WTC11 (cell line): ENCODE results near the gene ABHD12.

Experiments used
- ATF1 ChIP-seq: sonication (generic); formaldehyde crosslinking; IDR thresholded peaks from 2 replicates; pipeline ENCODE4 v1.8.1; 2023; ENCODE audit warnings: mild to moderate bottlenecking, moderate library complexity, missing genetic modification reagents
- CREB1 ChIP-seq: sonication (generic); formaldehyde crosslinking; IDR thresholded peaks from 2 replicates; pipeline ENCODE4 v1.8.0; 2023; ENCODE audit warnings: mild to moderate bottlenecking, missing genetic modification reagents
- CTCF ChIP-seq: fragments of 200-600 bp; IDR thresholded peaks from 2 replicates; pipeline ENCODE4 v1.8.0; 2022; ENCODE audit warnings: antibody characterized with exemption
- FOXJ3 ChIP-seq: sonication (generic); formaldehyde crosslinking; IDR thresholded peaks from 2 replicates; pipeline ENCODE4 v1.9.0; 2021; ENCODE audit warnings: missing genetic modification reagents, mild to moderate bottlenecking, borderline replicate concordance
- ZNF423 ChIP-seq: fragments of 250-450 bp; sonication (Bioruptor Pico); IDR thresholded peaks from 2 replicates; pipeline ENCODE4 v2.1.2; 2022; ENCODE audit warnings: mild to moderate bottlenecking, moderate library complexity
- TF ChIP-seq, protein P1 (sequence below): sonication (generic); formaldehyde crosslinking; IDR thresholded peaks from 2 replicates; pipeline ENCODE4 v1.8.0; 2022; ENCODE audit warnings: mild to moderate bottlenecking, missing genetic modification reagents

DNA sequence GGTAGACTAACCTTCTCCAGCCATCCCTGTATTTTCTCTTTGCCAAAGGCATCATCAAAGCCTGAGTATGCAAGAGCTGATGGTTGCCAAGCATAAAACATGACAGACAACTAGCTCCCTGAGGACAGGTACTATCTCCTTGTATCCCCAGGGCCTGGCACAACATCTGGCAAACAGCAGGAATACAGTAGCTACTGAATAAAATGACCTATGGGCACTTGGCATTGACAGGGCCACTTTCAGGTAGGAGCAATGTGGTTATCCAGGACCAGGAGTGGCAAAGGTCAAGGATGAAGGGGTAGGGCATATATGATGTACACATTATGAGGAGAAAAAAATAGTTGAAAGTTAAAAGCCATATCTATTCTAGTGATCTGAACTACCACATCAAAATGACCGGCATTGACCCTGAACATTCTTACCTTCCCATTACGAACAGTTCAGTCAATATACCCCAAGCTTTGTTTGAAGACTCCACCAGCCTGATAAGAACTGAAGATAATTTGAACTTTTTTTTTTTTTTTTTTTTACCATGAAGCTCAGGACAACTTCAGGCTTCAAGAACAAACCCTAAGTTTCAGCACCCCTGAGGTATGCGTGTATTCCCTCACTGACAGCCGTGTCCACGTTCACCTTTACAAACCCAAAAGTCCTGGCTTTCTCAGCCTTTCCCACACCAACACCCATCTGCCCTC is 12.3 kb downstream of the ABHD12 start:
- TF ChIP-seq CTCF: no peak
- TF ChIP-seq, protein P1, sequence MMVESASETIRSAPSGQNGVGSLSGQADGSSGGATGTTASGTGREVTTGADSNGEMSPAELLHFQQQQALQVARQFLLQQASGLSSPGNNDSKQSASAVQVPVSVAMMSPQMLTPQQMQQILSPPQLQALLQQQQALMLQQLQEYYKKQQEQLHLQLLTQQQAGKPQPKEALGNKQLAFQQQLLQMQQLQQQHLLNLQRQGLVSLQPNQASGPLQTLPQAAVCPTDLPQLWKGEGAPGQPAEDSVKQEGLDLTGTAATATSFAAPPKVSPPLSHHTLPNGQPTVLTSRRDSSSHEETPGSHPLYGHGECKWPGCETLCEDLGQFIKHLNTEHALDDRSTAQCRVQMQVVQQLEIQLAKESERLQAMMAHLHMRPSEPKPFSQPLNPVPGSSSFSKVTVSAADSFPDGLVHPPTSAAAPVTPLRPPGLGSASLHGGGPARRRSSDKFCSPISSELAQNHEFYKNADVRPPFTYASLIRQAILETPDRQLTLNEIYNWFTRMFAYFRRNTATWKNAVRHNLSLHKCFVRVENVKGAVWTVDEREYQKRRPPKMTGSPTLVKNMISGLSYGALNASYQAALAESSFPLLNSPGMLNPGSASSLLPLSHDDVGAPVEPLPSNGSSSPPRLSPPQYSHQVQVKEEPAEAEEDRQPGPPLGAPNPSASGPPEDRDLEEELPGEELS (CRISPR knock-in tag): no peak
- no peak for TF ChIP-seq FOXJ3 (CRISPR knock-in tag)
- no peak for TF ChIP-seq CREB1 (CRISPR knock-in tag)
- TF ChIP-seq ATF1: no peak
- TF ChIP-seq ZNF423 (CRISPR knock-in tag): no peak
